HG03558 (cell line): ENCODE data around the gene PTGES3.
"Not testable (repeated sequence)": the region's sequence is repeated elsewhere in the genome, so short reads cannot be mapped to it uniquely, and the experiment has no call there.

ENCODE experiments used
- ATAC-seq: cut with Tn5 transposase; IDR thresholded peaks from one replicate; pipeline ENCODE4 v1.9.1; 2021; ENCODE audit warnings: moderate number of reproducible peaks; ENCODE audit not compliant: unreplicated experiment; ENCODE audit errors: extremely low read depth

The PTGES3 gene, protein sequence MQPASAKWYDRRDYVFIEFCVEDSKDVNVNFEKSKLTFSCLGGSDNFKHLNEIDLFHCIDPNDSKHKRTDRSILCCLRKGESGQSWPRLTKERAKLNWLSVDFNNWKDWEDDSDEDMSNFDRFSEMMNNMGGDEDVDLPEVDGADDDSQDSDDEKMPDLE

DNA sequence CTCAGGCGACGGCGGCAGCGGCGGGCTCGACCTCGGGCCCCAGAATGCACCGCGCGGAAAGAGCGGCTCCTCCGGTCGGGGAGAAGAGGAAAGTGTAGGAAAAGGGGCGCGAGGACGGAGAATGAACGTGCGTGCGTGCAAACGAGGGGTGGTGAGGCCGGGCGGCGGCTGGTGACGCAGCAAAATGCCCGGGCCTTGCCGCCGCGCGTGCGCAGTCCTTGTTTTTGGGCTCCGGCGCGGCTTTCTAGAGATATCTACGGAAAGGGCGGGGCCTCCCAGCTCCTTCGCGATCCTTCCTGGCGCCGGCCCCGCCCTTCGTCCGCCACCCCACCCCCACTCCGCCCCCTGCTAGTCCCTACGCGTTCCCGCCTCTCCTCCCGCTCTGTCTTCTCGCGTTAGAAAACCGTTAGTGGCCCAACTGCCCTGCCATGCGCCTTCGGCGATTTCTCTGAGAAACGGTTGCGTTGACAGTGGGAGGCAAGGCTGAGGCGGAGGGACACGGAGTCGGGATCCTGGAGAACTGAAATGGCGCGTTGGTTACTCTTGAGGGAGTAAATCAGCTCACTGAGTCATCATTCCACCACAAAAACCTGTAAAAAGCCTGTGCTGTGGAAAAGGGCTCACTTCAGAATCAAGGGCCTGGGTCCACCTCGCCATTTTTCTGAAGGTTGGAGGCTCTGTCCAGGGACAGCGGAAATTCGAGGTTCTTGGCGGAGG lies at the start of gene PTGES3:
TSS of gene PTGES3 (minus strand) at position 156 of the 717 bp plus-strand sequence. CDS start 285 bp downstream, outside the sequence.
- peak; percentile 37 for ATAC-seq

DNA sequence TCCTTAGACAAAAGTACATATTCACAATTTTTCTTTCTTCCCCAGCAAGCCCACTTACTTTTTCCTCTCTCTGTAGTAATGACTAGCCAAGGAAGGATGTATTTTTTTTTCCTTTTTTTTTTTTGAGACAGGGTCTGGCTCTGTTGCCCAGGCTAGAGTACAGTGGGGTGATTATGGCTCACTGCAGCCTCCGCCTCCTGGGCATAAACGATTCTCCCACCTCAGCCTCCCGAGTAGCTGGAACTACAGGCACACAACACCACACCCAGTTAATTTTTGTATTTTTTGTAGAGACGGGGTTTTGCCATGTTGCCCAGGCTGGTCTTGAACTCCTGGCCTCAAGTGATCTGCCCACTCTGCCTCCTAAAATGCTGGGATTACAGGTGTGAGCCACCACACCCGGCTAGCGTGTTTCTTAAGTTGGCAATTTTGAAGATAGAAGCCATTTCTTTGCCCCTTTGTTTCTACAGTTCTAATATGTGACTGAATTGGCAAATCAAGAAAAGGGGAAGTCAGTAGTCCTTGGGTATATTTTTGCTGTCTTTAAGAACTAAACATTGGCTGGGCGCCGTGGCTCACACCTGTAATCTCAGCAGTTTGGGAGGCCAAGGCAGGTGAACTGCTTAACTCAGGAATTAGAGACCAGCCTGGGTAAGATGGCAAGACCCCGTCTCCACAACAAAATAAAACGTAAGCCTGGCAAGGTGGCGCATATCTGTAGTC lies 40.2 kb upstream of the PTGES3 start:
- ATAC-seq, result no peak

DNA sequence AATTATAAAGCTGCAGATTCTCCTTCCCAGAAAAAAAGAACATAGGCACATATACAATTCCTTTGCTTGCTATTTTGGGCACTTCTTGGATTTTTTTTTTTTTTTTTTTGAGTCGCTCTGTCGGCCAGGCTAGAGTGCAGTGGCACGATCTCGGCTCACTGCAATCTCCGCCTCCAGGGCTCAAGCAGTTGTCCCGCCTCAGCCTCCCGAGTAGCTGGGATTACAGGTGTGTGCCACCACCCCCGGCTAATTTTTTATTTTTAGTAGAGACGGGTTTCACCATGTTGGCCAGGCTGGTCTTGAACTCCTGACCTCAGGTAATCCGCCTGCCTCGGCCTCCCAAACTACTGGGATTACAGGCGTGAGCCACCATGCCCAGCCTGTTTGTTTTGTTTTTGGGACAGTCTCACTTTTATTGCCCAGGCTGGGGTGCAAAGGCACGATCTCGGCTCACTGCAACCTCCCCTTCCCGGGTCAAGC lies 38.2 kb upstream of the PTGES3 start:
- ATAC-seq, result not testable (repeated sequence)

GRCh38 chr12:56725723-56726102 lies 37.6 kb upstream of the PTGES3 start:
- ATAC-seq, result no peak

GRCh38 chr12:56724972-56725722 lies 37.1 kb upstream of the PTGES3 start, which contains the start of gene NACA:
NACA (minus strand) TSS chr12:56725299; CDS start chr12:56724521, 778 bp downstream.
- peak; percentile 89 for ATAC-seq

GRCh38 chr12:56724701-56724971 lies 36.6 kb upstream of the PTGES3 start:
- ATAC-seq, result no peak

- ATAC-seq, result no peak
Measured at GRCh38 chr12:56723889-56724700, 36.0 kb upstream of the PTGES3 start.

DNA sequence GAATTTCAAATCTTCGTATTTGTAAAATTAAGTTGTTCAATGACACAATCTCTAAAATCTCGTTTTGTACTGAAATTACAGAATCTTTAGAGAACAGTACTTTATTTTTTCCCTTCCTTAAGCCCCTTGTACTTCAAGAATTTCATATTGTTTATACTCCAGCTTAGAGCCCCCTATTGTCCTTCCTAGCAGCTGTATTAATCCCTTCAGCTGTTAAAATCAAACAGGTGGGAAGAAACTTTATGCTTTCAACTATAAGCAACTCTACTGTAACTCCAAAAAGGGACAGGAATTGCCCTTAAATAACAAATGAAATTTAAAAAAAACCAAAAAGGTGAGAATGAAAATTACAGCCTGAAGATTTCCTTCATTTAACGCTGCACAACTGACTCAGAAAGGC lies 35.3 kb upstream of the PTGES3 start:
- ATAC-seq, result no peak

- no peak for ATAC-seq
Measured at GRCh38 chr12:56722832-56723231, 34.7 kb upstream of the PTGES3 start.

DNA sequence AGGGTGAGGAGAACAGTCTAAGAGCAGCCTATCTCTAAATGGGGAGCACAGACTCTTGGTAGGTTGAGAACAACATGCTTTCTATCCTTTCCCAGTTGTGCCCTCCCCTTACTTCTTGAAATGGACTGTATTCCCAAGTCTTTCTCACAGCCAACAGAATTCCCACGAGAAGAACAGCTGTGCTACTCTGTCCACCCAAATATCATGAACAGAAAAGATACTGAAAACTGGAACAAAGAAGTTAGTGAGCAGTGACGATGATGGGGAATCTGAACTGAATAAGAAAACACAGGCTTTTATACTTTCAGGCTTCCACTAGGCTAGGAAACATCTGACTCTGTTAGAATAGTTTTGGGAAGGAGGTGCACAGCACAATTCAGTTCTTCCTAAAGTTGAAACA lies 33.6 kb upstream of the PTGES3 start:
- ATAC-seq, result no peak

GRCh38 chr12:56721216-56721615 lies 33.1 kb upstream of the PTGES3 start:
- no peak for ATAC-seq

- no peak for ATAC-seq
Measured at GRCh38 chr12:56720731-56721151, 32.7 kb upstream of the PTGES3 start.

DNA sequence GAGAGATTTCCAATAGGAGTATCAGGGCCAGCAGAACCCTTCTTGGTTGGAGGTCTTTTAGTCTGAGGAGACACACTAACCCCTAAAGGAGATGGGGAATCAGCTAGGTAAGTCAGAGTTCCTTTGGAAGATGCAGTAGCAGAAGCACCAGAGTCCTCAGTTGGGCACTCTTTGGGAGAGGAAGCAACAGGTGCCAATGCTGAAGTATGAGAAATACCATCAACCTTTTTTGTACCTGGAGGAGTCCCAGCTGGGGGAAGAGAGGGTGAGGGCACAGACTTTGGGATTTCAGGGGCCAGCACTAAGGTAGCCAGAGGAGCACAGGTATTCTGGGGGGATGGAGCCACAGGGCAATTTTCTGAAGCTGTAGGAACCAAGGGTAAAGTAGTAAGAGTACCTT lies 31.0 kb upstream of the PTGES3 start:
- ATAC-seq, result no peak

DNA sequence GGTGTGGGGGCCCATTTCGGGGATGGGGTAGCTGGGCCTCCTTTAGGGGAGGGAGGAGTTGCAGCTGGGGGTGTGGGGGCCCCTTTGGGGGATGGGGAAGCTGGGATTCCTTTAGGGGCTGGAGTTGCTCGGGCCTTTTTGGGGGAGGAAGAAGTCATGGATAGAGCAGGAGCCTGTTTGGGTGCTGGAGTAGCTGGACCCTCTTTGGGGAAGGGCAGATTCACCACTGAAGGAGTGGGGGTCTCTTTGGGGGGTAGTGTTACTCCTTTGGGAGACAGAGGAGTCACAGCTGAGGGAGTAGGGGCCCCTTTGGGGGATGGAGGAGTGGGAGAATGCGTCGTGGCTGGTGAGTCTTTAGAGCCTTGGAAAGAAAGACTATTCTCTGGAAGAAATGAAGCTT lies 30.6 kb upstream of the PTGES3 start:
- ATAC-seq, result no peak

DNA sequence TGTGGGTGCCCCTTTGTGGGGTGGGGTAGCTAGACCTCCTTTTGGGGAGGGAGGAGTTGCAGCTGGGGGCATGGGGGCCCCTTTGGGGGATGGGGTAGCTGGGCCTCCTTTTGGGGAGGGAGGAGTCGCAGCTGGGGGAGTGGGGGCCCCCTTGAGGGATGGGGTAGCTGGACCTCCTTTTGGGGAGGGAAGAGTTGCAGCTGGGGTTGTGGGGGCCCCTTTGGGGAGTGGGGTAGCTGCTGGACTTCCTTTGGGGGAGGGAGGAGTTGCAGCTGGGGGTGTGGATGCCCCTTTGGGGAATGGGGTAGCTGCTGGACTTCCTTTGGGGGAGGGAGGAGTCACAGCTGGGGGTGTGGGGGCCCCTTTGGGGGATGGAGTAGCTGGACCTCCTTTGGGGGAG lies 30.1 kb upstream of the PTGES3 start:
- no peak for ATAC-seq

DNA sequence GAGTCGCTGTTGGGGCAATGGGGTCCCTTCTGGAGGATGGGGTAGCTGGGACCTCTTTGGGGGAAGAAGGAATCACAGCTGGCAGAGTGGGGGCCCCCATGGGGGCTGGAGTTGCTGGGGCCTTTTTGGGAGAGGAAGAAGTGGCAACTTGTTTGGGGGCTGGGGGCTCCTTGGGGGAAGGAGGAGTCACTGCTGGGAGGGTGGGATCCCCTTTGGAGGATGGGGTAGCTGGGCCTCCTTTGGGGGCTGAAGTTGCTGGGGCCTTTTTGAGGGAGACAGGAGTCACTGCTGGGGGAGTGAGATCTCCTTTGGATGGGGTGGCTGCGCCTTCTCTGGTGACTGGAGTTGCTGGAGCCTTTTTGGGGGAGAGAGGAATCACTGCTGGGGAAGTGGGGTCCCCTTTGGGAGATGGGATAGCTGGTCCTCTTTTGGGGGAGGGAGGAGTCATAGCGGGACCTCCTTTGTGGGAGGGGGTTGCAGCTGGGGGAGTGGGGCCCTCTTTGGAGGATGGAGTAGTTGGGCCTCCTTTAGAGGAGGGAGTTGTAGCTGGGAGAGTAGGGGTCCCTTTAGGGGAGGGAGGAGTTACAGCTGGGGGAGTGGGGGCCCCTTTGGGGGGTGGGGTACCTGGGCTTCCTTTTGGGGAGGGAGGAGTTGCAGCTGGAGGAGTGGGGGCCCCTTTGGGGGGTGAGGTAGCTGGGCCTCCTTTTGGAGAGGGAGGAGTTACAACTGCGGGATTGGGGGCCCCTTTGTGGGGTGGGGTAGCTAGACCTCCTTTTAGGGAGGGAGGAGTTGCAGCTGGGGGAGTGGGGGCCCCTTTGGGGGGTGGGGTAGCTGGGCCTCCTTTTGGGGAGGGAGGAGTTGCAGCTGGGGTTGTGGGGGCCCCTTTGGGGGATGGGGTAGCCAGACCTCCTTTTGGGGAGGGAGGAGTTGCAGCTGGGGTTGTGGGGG lies 29.1 kb upstream of the PTGES3 start:
- no peak for ATAC-seq

DNA sequence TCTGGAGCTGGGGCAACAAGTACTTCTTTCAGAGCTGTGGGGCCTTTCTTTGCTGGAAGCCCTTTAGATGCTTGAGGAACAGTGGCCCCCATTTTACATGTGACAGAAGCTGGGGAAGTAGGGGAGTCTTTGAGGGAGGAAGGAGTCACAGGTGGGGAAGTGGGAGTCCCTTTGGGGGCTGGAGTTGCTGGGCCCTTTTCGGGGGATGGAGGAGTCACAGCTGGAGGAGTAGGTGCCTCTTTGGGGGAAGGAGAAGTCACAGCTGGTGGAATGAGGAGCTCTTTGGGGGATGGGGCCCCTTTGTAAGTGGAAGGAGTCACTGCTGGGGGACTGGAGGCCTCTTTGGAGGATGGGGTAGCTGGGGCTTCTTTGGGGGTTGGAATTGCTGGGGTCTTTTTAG lies 28.4 kb upstream of the PTGES3 start:
- ATAC-seq, result no peak

- ATAC-seq, result no peak
Measured at GRCh38 chr12:56715798-56716197, 27.7 kb upstream of the PTGES3 start.

DNA sequence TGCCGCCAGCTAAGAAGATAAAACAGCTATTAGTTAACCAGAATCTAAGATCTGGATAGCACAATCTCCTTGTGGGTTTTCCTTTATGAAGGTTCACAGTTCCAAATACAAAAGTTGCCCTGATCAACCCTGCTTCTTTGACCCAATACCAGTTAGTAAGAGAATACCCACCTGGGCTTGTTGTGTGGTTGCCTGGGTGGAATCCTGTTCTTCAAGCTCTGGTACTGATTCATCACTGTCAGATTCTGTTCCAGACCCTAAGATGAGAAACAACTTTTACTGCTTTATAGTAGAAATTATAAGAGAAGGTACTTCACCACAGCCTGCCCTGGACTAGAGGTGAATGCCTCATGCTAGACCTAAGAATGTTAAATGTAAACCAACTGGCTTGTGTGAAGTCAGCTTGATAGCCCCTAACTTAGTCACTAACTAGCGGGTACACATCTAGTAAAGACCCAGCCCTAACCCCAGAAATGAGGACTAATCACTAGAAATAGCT lies 26.4 kb upstream of the PTGES3 start:
- ATAC-seq, result no peak
